Fibroblast of pulmonary artery (primary cell): ENCODE measurements around the gene PRRG4.
"Not testable (repeated sequence)": the region's sequence is repeated elsewhere in the genome, so short reads cannot be mapped to it uniquely, and the experiment has no call there.

Experiments used
- DNase-seq: peaks from one replicate; pipeline ENCODE4 v3.0.0-alpha.2; 2010; ENCODE audit warnings: low read depth
- H3K4me3 ChIP-seq: replicated peaks from 2 replicates; pipeline ENCODE4 v1.5.1; 2011; ENCODE audit warnings: low read depth, mild to moderate bottlenecking, control low read depth, low read length, moderate library complexity
- CTCF ChIP-seq: IDR thresholded peaks from 2 replicates; pipeline ENCODE4 v1.5.1; 2011; ENCODE audit warnings: mild to moderate bottlenecking, control low read depth, low read length, inconsistent platforms; ENCODE audit errors: missing control alignments

PRRG4 gene

GRCh38 chr11:32820497-32820896 is 9.2 kb upstream of the PRRG4 start:
- no peak for TF ChIP-seq CTCF
- no peak for DNase-seq
- H3K4me3 ChIP-seq = no peak overlapping the region

DNA sequence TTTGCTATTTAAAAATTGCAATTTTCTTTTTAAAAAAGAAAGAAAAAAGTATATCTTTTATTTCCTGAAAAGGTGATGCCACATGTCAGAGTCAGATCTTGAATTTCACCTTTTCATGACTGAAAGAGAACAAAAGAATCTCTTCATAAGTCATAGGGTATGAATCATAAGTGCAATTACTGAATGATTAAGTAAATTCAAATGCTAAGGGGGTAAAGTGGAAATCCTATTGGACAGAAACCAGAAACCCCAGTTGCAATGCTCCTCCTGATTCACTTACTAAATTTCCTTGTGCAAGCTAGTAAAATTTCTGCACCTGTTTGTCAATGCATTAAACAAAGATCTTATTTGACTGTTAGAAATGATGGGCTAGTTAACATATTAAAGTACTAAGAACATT is 8.2 kb upstream of the PRRG4 start:
- DNase-seq = no peak
- no peak overlapping the region for H3K4me3 ChIP-seq
- TF ChIP-seq CTCF = no peak

DNA sequence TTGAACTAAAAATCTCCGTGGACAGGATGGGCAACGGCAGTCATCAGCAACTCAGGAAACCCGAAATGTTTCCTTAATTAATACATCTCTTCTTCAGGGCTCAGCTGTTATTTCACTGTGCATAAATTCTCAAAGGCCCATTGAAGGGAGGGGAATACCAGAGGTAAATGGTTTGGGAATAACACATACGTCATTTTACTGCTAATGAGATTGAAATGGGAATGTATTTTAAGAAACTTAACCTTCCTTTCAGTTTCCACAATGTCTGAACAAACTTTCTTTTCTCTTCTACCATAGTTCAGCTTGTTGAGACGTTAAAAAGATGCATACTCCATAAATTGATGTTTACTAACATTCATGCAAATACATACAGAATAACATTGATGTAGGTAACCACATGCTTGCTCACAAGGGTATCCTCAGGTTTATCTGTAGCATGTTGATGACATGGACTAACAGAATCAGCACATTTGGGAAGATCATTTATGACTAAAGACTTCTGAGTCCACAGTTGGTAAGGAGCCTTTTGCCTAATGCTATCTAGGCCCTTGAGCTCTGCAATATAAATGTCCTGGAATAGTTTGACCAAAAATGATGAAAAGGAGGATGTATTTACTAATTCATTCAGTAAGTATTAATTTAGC is 7.7 kb upstream of the PRRG4 start:
- DNase-seq = no peak
- TF ChIP-seq CTCF = no peak
- H3K4me3 ChIP-seq = no peak overlapping the region

DNA sequence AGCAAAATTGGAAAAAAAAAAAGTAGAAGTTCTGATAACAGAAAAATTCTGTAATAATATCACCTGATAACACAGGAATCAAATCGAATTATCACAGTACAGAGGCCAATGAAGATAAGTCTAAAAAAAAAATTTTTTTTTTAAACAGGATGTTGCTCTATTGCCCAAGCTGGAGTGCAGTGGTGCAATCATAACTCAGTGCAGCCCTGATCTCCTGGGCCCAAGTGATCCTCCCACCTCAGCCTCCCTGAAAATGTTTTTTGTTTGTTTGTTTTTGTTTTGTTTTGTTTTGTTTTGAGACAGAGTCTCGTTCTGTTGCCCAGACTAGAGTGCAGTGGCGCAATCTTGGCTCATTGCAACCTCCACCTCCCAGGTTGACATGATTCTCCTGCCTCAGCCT is 6.1 kb upstream of the PRRG4 start:
- not testable (repeated sequence) for DNase-seq, H3K4me3 ChIP-seq

- TF ChIP-seq CTCF = no peak
- no peak overlapping the region for H3K4me3 ChIP-seq
- no peak for DNase-seq
Observed at GRCh38 chr11:32826113-32826512, 3.6 kb upstream of the PRRG4 start.

GRCh38 chr11:32827276-32827675 is 2.5 kb upstream of the PRRG4 start:
- H3K4me3 ChIP-seq = no peak overlapping the region
- DNase-seq = no peak
- no peak for TF ChIP-seq CTCF

DNA sequence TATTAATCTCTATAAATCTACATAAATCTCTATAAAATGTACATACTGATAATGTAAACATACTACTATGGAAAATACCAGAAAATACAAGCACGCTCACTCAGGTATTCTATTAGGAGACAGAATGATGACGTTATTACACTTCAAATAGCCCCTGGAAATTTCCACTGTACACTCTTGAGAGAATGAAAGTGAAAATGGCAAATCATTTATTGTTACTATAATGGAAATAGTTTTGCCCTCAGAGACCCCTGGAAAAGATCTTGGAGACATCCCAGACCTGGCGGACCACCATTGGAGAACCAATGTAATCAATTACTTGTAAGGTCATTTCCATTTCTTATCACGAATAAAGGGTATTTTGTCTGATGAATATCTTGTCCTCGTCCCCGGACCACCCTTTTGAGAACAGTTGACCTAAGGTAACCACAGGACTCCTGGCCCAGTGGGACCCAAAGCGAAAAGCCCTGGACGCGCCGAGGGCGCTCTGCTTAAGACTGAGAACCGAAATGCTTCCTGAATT is 509 bp upstream of the PRRG4 start:
- DNase-seq = no peak
- H3K4me3 ChIP-seq = peak overlapping the region; percentile 61
- TF ChIP-seq CTCF = no peak
